ENCODE results near the gene ABCC12. TPM values are rescaled to one million over a fixed set of nuclear protein-coding genes. Genes with fewer than 3 reads are reported as not detected.

The ABCC12 gene
- total and polyA plus RNA-seq, 2 donors (not counting 3 experiments of a cell fraction or from before 2014, with no cell fraction given), result not detected

- no peaks in the 10 kb centered on the region for H3K27me3 ChIP-seq (ENCODE audit: control insufficient read depth in 2 of 2, insufficient read depth in 2 of 2, low read length in 2 of 2)
- TF ChIP-seq MAX (IDR thresholded peaks at IDR 0.05; ENCODE audit: insufficient read depth, insufficient read length), result no peak
- no peak for TF ChIP-seq POLR2A (IDR thresholded peaks at IDR 0.05; ENCODE audit: low read depth, low read length)
- no peak for TF ChIP-seq EZH2 (IDR thresholded peaks at IDR 0.05; ENCODE audit: borderline replicate concordance, low read depth, low read length, severe bottlenecking)
- TF ChIP-seq CTCF (IDR thresholded peaks at IDR 0.05; ENCODE audit: extremely low read depth in 1 of 2, insufficient read depth in 1 of 2, low read depth in 1 of 2, low read length in 2 of 2), result no peak
- no peak for TF ChIP-seq GATA2 (IDR thresholded peaks at IDR 0.05; ENCODE audit: insufficient read depth, insufficient read length, low read depth, low read length)
- no peak for TF ChIP-seq POLR2AphosphoS5 (IDR thresholded peaks at IDR 0.05; ENCODE audit: insufficient read depth, low read depth, low read length)
- no peak for TF ChIP-seq JUN (IDR thresholded peaks at IDR 0.05; ENCODE audit: borderline replicate concordance, insufficient read depth, insufficient read length, low read depth)
- TF ChIP-seq MYC (IDR thresholded peaks at IDR 0.05; ENCODE audit: low read depth, low read length), result no peak
- TF ChIP-seq FOS (IDR thresholded peaks at IDR 0.05; ENCODE audit: borderline replicate concordance, insufficient read depth, low read length), result no peak
- no peak overlapping the region for H3K4me3 ChIP-seq (replicated peaks in 1 of 3; ENCODE audit: insufficient read depth in 1 of 3, low read depth in 1 of 3, low read length in 3 of 3)
- H3K9me1 ChIP-seq (replicated peaks; ENCODE audit: control insufficient read depth, extremely low read depth, insufficient read depth, low read length), result no peaks in the 10 kb centered on the region
- no peaks in the 10 kb centered on the region for H3K4me1 ChIP-seq (ENCODE audit: control insufficient read depth, extremely low read depth, insufficient read depth, low read length)
- H3K27ac ChIP-seq (ENCODE audit: insufficient read depth, low read depth, low read length), result no peak overlapping the region
- no peaks in the 10 kb centered on the region for H3K79me2 ChIP-seq (ENCODE audit: control insufficient read depth, insufficient read depth, low read length)
- POLR2A ChIA-PET, result no interaction called here
- no peak overlapping the region for H3K4me2 ChIP-seq (ENCODE audit: insufficient read depth, low read length)
- DNase-seq (ENCODE audit: low read depth, low spot score) (no peak), FAIRE-seq (no peak)
- H3K9me3 ChIP-seq (replicated peaks; ENCODE audit: control insufficient read depth, insufficient read depth, low read length), result no peaks in the 10 kb centered on the region
- no peaks in the 10 kb centered on the region for H3K36me3 ChIP-seq (ENCODE audit: control insufficient read depth in 2 of 2, extremely low read depth in 1 of 2, insufficient read depth in 2 of 2, low read length in 2 of 2)
- CTCF ChIA-PET, result interaction anchor here (1.7 kb wide), 1 partner anchor 16 kb away, joined by 5 read pairs; no protein-coding TSS in a partner anchor
- no peak overlapping the region for H3K9ac ChIP-seq (replicated peaks; ENCODE audit: extremely low read depth, insufficient read depth, low read length)
- no TSS peak for BruUV-seq (replicated peaks)
- no peaks in the 10 kb centered on the region for H4K20me1 ChIP-seq (replicated peaks; ENCODE audit: control insufficient read depth, extremely low read depth, insufficient read depth, low read length)
- intact Hi-C loops (cut with micrococcal nuclease), result no loop called here
- dilution Hi-C loops (cut with MboI; ENCODE audit: extremely low pct_ligation_motif_present, low sequenced_read_pairs), result no loop called here
- no peak overlapping the region for H2AFZ ChIP-seq (ENCODE audit: low read depth, low read length)
Observed at GRCh38 chr16:48138543-48138942, 17.2 kb downstream of the ABCC12 start.

Measured in endothelial cell of umbilical vein (primary cell).